CD4-positive, alpha-beta T cell treated with Interleukin-4 for 4 hours (primary cell): Measurements from ENCODE around the gene MUC5B.
"Not testable (repeated sequence)": the region's sequence is repeated elsewhere in the genome, so short reads cannot be mapped to it uniquely, and the experiment has no call there.

ENCODE experiments used
- DNase-seq: peaks from one replicate; pipeline ENCODE4 v3.0.0-alpha.2; 2020

MUC5B gene

DNA sequence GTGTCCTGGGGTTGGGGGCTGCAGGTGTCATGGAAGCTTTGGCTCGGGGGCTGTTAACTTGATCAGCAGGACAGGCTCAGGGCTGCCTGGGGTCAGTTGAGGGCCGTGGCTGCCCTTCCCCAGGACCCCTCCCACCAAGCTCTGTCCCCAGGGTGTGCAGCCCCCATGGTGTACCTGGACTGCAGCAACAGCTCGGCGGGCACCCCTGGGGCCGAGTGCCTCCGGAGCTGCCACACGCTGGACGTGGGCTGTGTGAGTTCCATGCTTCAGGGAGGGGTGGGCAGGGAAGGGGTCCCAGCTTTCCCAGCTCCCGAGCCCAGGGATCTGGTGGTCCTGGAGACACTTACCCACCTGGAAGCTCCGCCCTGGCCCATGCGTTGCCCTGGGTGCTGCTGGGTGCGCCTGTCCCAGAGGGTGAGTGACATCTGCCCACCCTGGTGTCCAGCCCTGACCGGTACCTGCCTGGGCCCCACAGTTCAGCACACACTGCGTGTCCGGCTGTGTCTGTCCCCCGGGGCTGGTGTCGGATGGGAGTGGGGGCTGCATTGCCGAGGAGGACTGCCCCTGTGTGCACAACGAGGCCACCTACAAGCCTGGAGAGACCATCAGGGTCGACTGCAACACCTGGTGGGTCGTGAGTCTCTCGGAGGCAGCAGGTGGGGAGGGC lies 11.3 kb downstream of the MUC5B start:
- no peak for DNase-seq

GRCh38 chr11:1234771-1235305 lies 12.0 kb downstream of the MUC5B start:
- DNase-seq = no peak

DNA sequence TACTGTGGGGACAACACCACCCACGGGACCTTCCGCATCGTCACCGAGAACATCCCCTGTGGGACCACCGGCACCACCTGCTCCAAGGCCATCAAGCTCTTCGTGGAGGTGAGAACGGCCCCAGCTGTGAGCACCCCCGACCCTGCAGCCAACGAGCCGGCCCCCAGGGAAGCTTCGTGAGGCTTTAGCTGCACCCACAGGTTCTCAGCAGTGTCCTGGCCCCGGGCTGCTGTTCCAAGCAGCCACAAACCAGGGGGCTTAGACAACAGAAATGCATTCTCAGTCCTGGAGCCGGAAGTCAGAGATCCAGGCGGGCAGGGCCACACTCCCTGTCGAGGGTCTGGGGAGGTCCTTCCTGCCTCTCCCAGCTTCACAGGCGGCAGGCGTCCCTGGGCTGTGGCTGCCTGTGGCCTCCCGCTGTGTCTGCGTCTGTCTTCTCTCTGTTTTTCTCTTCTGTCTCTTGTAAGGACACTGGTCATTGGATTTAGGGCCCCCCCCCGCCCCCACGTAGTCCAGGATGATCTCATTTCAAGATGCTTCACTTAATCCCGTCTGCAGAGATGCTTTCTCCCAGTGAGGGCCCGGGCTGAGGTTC lies 12.5 kb downstream of the MUC5B start:
- DNase-seq = no peak

DNA sequence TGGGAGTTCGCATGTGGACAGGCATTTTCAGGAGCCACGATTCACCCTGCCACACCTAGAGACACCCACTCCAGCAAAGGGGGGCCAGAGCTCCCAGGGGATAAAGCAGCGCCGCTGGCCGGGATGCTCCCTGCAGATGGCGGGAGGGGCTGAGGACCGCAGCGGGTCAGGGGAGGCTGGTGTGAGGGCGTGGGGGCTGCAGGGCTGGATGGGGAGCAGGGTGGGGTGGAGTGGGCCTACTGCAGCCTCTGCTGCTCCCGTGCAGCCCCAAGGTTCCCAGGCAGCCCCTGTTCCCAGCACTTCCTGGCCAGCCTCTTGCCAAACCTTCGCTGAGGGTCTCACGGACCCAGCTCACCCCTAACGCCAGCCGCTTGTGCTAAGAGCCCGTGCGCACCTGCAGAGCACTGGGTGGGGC lies 13.0 kb downstream of the MUC5B start:
- DNase-seq = no peak

GRCh38 chr11:1236316-1237127 lies 13.7 kb downstream of the MUC5B start:
- DNase-seq = no peak

- no peak for DNase-seq
Measured at GRCh38 chr11:1237128-1237580, 14.3 kb downstream of the MUC5B start.

DNA sequence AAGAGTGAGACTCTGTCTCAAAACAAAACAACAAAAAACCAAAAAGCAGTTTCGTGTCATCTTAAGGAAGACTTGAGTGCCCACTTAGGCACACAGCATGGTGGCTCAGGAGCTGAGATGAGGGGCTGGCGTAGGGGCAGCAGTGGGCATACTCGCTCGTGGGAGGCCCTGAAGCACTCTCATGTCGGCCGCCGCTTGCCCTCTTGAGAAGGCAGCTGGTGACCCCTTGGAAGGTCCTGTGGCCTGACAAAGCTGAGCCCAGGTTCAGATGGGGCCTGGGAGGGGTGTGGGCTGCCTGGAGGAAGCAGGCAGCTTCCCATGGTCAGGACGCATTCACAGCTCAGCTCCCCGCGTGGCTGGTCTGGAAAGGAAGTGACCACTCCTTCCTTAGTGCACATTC lies 15.0 kb downstream of the MUC5B start:
- DNase-seq = no peak

DNA sequence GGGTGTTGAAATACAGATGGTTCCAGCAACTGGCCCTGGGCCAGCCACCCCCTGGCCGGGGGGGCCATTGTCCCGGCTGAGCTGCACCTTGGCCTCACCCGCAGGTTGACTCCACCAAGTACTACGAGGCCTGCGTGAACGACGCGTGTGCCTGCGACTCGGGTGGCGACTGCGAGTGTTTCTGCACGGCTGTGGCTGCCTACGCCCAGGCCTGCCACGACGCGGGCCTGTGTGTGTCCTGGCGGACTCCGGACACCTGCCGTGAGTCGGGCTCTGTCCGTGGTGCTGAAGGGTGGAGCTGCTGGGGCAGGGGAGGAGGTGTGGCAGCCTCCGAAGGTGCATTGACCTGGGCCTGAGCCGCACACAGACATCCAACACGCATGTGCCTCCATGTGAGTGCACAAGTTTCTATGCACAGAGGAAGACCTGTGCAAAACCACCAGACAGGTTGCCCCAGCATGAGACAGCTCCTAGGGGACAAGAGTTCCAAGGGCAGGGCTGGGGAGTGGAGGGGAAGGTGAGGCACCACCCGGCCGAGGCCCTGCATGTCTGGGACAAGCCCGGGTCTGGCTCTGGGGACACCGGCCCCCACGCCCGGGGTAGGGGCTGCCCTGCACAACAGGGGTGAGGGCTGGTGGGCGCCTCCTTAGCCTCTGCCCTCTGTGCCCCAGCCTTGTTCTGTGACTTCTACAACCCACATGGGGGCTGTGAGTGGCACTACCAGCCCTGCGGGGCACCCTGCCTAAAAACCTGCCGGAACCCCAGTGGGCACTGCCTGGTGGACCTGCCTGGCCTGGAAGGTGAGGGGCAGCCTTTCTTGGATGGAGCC lies 16.1 kb downstream of the MUC5B start:
- DNase-seq = no peak

GRCh38 chr11:1239596-1240205 lies 16.8 kb downstream of the MUC5B start:
- DNase-seq = no peak

DNA sequence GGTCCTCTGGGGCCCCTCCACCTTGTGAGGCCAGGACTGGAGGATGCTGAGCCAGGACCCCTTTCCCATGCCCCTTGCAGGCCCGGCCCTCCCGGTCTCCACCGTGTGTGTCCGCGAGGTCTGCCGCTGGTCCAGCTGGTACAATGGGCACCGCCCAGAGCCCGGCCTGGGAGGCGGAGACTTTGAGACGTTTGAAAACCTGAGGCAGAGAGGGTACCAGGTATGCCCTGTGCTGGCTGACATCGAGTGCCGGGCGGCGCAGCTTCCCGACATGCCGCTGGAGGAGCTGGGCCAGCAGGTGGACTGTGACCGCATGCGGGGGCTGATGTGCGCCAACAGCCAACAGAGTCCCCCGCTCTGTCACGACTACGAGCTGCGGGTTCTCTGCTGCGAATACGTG lies 17.9 kb downstream of the MUC5B start:
- DNase-seq = no peak

DNA sequence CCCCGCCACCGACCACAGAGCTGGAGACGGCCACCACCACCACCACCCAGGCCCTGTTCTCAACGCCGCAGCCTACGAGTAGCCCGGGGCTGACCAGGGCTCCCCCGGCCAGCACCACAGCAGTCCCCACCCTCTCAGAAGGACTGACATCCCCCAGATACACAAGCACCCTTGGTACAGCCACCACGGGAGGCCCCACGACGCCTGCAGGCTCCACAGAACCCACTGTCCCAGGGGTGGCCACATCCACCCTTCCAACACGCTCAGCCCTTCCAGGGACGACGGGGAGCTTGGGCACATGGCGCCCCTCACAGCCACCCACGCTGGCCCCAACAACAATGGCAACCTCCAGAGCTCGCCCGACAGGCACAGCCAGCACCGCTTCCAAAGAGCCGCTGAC lies 18.8 kb downstream of the MUC5B start:
- no peak for DNase-seq

- DNase-seq = no peak
Measured at GRCh38 chr11:1242289-1242688, 19.4 kb downstream of the MUC5B start.

DNA sequence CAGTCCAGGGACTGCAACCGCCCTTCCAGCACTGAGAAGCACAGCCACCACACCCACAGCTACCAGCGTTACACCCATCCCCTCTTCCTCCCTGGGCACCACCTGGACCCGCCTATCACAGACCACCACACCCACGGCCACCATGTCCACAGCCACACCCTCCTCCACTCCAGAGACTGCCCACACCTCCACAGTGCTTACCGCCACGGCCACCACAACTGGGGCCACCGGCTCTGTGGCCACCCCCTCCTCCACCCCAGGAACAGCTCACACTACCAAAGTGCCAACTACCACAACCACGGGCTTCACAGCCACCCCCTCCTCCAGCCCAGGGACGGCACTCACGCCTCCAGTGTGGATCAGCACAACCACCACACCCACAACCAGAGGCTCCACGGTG lies 19.9 kb downstream of the MUC5B start:
- DNase-seq = not testable (repeated sequence)

GRCh38 chr11:1243521-1243920 lies 20.7 kb downstream of the MUC5B start:
- DNase-seq = not testable (repeated sequence)

- DNase-seq = not testable (repeated sequence)
Measured at GRCh38 chr11:1244557-1244956, 21.7 kb downstream of the MUC5B start.

- DNase-seq = not testable (repeated sequence)
Measured at GRCh38 chr11:1245717-1246116, 22.9 kb downstream of the MUC5B start.

GRCh38 chr11:1246301-1246700 lies 23.4 kb downstream of the MUC5B start:
- DNase-seq = not testable (repeated sequence)

DNA sequence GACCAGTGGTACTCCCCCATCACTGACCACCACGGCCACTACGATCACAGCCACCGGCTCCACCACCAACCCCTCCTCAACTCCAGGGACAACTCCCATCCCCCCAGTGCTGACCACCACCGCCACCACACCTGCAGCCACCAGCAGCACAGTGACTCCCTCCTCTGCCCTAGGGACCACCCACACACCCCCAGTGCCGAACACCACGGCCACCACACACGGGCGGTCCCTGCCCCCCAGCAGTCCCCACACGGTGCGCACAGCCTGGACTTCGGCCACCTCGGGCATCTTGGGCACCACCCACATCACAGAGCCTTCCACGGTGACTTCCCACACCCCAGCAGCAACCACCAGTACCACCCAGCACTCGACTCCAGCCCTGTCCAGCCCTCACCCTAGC lies 24.2 kb downstream of the MUC5B start:
- not testable (repeated sequence) for DNase-seq

GRCh38 chr11:1248951-1249350 lies 26.1 kb downstream of the MUC5B start:
- DNase-seq = not testable (repeated sequence)

DNA sequence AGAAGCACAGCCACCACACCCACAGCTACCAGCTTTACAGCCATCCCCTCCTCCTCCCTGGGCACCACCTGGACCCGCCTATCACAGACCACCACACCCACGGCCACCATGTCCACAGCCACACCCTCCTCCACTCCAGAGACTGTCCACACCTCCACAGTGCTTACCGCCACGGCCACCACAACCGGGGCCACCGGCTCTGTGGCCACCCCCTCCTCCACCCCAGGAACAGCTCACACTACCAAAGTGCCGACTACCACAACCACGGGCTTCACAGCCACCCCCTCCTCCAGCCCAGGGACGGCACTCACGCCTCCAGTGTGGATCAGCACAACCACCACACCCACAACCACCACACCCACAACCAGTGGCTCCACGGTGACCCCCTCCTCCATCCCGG lies 27.5 kb downstream of the MUC5B start:
- DNase-seq = not testable (repeated sequence)

GRCh38 chr11:1251236-1251770 lies 28.4 kb downstream of the MUC5B start:
- no peak for DNase-seq
